Erythroblast (primary cell): Measurements from ENCODE around the gene DENND1B.

Experiments
- GATA1 ChIP-seq: IDR thresholded peaks from 2 replicates; pipeline ENCODE4 v1.6.1; 2011; ENCODE audit warnings: low read depth, mild to moderate bottlenecking, control low read depth, low read length, moderate library complexity
- POLR2A ChIP-seq: IDR thresholded peaks from 2 replicates; pipeline ENCODE4 v1.6.1; 2011; ENCODE audit warnings: mild to moderate bottlenecking, low read length

- no peak for TF ChIP-seq POLR2A
- no peak for TF ChIP-seq GATA1
These were observed 92.0 kb downstream of the DENND1B start for GRCh38 chr1:197683280-197683679.
